GM23248 (cell line): ENCODE results near the gene LYG1.

ENCODE experiments used
- EZH2 ChIP-seq: fragments of 200-600 bp; sonication (generic); IDR thresholded peaks from 2 replicates; pipeline ENCODE4 v1.6.1; 2018; ENCODE audit warnings: antibody characterized with exemption, mild to moderate bottlenecking; ENCODE audit not compliant: insufficient read depth, poor library complexity, severe bottlenecking
- EZH2phosphoT487 ChIP-seq: fragments of 200-600 bp; sonication (generic); IDR thresholded peaks from 2 replicates; pipeline ENCODE4 v1.6.1; 2018; ENCODE audit warnings: antibody characterized with exemption, moderate library complexity, mild to moderate bottlenecking, low read depth; ENCODE audit not compliant: insufficient read depth

- TF ChIP-seq EZH2 (no peak), EZH2phosphoT487 (no peak)
These were observed 44.3 kb downstream of the LYG1 start for GRCh38 chr2:99256677-99257076.
